HG03097 (cell line): ENCODE data around the gene GPX4.
A peak's percentile ranks its signal among the peaks of the same experiment; 100 is the strongest.
"Not testable (repeated sequence)": the region's sequence is repeated elsewhere in the genome, so short reads cannot be mapped to it uniquely, and the experiment has no call there.

Experiments
- ATAC-seq: cut with Tn5 transposase; IDR thresholded peaks from one replicate; pipeline ENCODE4 v1.9.1; 2021; ENCODE audit not compliant: unreplicated experiment, low FRiP score

GPX4 gene

DNA sequence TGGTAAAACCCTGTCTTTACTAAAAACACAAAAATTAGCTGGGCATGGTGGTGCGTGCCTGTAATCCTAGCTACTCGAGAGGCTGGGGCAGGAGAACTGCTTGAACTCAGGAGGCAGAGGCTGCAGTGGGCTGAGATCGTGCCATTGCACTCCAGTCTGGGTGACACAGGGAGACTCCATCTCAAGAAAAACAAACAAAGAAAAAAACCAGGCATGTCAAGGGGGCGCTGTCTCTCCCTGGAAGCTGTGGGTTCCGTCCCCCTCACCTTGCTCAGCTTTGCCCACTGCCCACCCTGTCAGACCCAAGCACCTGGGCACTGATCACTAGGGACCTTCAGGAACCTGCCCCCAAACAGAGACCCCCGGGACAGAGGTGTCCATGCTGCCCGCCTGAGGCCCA lies 25.3 kb downstream of the GPX4 start:
- ATAC-seq: not testable (repeated sequence)

- no peak for ATAC-seq
Measured at GRCh38 chr19:1129535-1129934, 25.7 kb downstream of the GPX4 start.

- no peak for ATAC-seq
Measured at GRCh38 chr19:1130771-1131717, 27.2 kb downstream of the GPX4 start.

GRCh38 chr19:1131718-1132551 lies 28.1 kb downstream of the GPX4 start:
- peak; percentile 42 for ATAC-seq

DNA sequence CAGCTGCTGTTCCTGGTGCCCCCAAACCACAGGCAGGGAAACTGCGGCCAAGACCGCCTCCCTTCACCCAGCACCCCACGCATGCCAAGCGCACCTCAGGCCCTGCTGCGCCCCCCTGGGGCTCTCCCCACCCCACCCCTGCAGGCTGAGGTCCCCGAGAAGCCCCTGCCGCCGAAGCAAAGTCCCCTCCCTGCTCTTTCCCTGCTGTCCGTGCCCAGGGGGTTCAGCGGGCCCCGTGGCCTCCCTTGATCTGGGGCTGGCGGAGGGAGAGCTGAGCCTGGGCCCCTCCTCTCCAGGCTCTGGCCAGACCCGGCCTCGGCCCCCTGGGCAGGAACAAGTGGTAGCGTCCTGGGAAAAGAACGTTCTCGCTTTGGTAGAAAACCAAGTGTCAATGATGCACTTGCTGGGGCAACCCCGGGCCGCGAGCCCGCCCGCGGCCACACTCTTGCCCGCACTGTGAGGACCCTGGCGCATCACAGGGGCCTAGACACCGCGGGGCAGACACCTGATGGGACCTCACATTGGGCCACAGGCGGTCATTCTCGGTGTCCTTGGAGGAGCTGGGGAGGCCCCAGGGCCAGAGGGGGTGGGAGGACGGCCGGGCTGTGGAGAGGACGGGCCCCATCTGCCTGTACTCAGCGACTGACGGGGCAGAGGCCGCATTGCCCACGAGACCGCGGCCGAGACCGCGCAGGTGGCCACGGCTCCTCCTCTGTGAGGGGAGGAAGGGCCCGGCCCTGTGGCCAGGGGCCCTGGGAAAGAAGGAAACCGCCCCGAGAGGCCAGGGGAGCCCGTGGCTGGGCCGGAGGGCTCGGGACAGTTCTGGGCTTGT lies 29.0 kb downstream of the GPX4 start:
- peak; percentile 21 for ATAC-seq

GRCh38 chr19:1133471-1133929 lies 29.7 kb downstream of the GPX4 start:
- no peak for ATAC-seq

DNA sequence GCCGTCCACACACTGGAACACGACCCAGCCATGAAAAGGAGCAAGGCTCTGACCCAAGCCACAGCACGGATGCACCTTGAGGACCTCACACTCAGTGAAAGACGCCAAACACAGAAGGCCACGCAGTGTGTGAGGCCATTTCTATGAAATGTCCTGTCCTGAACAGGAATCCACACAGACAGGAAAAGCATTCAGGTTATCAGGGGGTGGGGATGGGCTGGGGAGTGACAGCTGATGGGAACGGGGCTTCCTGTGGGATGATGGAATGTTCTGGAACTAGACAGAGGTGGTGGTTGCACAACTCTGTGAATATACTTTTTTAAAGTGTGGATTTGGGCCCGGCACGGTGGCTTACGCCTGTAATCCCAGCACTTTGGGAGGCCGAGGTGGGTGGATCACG lies 30.6 kb downstream of the GPX4 start:
- no peak for ATAC-seq

DNA sequence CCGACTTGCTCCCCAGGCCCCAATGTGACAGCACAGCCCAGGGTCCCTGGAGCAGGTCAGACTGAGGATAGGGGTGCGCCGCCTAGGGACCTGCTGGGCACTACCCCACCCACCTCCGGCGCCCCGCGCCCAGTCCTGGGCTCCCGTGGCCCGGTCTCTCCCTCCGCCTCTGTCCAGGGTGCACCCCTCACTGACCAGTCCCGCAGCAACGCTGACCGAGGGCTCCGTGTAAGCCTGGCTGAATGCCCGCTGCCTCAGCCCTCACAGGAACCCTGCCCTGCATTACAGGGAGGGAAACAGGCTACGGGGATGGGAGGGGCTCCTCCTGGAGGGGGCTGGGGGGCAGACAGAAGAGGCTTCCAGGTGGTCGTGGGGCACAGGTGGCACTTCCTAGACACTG lies 31.7 kb downstream of the GPX4 start:
- ATAC-seq: no peak

DNA sequence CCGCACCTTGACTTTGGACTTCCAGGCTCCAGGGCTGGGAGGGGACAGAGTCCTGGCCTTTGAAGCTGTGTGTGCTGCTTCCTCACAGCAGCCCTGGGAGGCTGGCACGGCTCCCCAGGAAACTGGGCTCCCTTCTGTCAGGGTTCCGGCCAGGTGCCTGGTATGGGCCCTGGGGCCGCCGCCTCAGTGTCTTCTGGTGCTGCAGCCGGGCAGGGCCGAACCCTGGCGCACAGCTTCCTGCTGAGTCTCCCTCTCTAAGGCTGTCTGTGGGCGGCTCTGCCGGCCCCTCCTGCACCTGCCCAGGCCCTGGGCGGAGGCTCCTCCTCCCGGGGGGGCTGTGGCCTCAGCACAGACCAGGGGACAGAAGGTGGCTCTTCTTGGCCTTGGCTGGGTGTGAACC lies 32.4 kb downstream of the GPX4 start:
- no peak for ATAC-seq

GRCh38 chr19:1136621-1137317 lies 33.0 kb downstream of the GPX4 start:
- ATAC-seq: no peak

GRCh38 chr19:1138121-1138520 lies 34.3 kb downstream of the GPX4 start:
- no peak for ATAC-seq

- ATAC-seq: no peak
Measured at GRCh38 chr19:1139126-1139525, 35.3 kb downstream of the GPX4 start.

GRCh38 chr19:1140272-1141027 lies 36.7 kb downstream of the GPX4 start:
- ATAC-seq: no peak

DNA sequence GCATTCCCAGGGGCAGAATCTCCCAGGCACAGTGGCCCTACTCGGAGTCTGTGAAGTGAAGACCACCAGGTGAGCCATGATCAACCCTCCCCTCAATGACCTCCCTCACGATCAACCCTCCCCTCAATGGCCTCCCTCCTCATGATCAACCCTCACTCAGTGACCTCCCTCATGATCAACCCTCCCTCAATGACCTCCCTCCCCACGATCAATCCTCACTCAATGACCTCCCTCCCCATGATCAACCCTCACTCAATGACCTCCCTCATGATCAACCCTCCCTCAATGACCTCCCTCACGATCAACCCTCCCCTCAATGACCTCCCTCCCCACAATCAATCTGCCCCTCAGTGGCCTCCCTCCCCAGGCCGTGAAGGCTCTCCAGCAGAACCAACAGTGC lies 38.1 kb downstream of the GPX4 start:
- ATAC-seq: no peak

DNA sequence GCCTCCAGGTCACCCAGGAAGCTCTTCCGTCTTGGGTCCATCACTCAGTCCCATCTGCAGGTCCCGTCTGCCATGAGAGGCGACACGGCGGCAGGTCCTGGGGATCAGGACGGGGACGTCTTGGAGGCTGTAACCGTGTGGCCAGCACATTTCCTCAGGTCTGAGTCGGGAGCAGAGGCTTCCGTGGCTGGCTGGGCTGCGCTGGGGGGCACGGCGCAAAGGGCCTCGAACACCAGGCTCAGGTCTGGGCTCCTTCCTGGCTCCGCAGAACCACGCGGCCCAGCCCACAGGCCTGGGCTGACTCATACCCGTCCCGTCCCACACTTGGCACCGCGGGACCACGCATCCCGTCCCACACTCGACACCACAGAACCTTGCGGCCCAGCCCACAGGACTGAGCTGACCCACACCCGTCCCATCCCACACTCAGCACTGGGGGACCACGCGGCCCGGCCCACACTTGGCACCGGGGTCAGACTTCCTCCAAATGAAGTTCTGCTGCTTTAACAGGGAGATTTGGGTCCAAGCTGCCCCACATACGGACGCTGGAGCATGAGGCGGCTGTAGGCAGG lies 40.1 kb downstream of the GPX4 start:
- no peak for ATAC-seq

DNA sequence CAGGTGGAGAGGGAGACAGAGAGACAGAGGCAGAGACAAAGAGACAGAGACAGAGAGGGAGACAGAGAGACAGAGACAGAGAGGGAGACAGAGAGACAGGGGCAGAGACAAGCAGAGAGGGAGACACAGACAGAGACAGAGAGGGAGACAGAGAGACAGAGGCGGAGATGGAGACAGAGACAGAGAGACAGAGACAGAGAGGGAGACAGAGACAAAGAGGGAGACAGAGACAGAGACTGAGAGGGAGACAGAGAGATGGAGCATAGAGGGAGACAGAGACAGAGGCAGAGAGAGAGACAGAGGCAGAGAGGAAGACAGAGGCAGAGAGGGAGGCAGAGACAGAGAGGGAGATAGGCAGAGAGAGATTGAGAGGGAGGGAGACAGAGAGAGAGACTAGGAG lies 40.9 kb downstream of the GPX4 start:
- no peak for ATAC-seq

DNA sequence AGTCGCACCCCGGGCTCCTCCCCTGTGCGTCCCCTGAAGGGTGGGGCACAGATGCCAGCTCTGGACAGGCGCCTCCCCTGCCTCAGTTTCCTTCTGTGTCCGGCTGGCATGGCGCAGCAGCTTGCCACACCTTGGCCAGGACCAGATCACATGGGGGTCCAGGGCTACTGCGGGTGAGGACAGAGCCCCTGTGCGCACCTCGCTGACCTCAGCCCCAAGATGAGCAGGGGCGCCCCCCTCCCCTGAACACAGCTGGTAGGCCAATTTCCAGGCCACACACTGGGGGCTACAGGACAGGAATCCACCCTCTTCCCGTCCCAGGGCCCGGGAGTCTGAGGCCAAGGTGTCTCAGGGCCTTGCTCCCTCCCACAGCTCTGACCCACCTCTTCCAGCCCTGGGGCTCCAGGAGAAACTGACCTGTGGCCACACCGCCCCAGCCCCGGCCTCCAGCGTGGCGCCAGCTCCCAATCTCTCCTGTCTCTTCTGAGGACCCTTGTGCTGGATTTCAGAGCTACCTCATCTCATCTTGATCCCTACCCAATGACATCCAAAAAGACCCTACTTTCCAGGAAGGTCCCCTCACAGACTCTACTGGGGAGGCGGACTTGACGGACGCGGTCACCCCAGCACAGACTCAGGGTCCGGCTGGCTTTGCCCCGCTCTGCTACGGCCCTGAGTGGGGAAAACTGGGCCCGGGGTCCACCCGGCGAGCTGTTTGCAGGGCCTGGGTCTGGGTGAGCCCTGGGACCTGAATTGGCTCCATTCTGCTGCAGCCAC lies 42.0 kb downstream of the GPX4 start:
- ATAC-seq: no peak

- no peak for ATAC-seq
Measured at GRCh38 chr19:1146412-1146699, 42.6 kb downstream of the GPX4 start.
